IMR-90 (cell line): ENCODE results near the gene KRTAP19-6.

Experiments used
- BHLHE40 ChIP-seq: fragments of 150-350 bp; IDR thresholded peaks from 2 replicates; pipeline ENCODE4 v1.6.1; 2016; ENCODE audit warnings: mild to moderate bottlenecking, low read depth, low read length
- CEBPB ChIP-seq: IDR thresholded peaks from 2 replicates; pipeline ENCODE4 v1.6.1; 2012; ENCODE audit warnings: low read depth, low read length, improper control_type of control experiment
- CHD1 ChIP-seq: IDR thresholded peaks from 2 replicates; pipeline ENCODE4 v1.6.1; 2012; ENCODE audit warnings: low read depth, low read length, improper control_type of control experiment
- FOS ChIP-seq: fragments of 150-350 bp; IDR thresholded peaks from 2 replicates; pipeline ENCODE4 v1.6.1; 2016; ENCODE audit warnings: low read depth, low read length
- MAFK ChIP-seq: IDR thresholded peaks from 2 replicates; pipeline ENCODE4 v1.6.1; 2012; ENCODE audit warnings: low read depth, low read length, improper control_type of control experiment
- MAZ ChIP-seq: IDR thresholded peaks from 2 replicates; pipeline ENCODE4 v1.6.1; 2012; ENCODE audit warnings: low read depth, mild to moderate bottlenecking, low read length, improper control_type of control experiment, moderate library complexity, borderline replicate concordance
- POLR2A ChIP-seq: IDR thresholded peaks from 2 replicates; pipeline ENCODE4 v1.6.1; 2012; ENCODE audit warnings: mild to moderate bottlenecking, low read depth, low read length
- RAD21 ChIP-seq: IDR thresholded peaks from 2 replicates; pipeline ENCODE4 v1.6.1; 2012; ENCODE audit warnings: low read length, improper control_type of control experiment
- RCOR1 ChIP-seq: IDR thresholded peaks from 2 replicates; pipeline ENCODE4 v1.6.1; 2012; ENCODE audit warnings: mild to moderate bottlenecking, low read length, improper control_type of control experiment; ENCODE audit not compliant: insufficient replicate concordance
- RFX5 ChIP-seq: IDR thresholded peaks from 2 replicates; pipeline ENCODE4 v1.8.0; 2012; ENCODE audit warnings: low read depth, mild to moderate bottlenecking, low read length, moderate library complexity
- SMC3 ChIP-seq: fragments of 150-350 bp; IDR thresholded peaks from 2 replicates; pipeline ENCODE4 v1.6.1; 2016; ENCODE audit warnings: low read depth, mild to moderate bottlenecking, antibody characterized with exemption, low read length, moderate library complexity
- TF ChIP-seq, protein P1 (sequence below): conservative IDR thresholded peaks from 2 replicates; pipeline ENCODE4 v1.5.1; 2012; ENCODE audit warnings: mild to moderate bottlenecking, low read depth, low read length, improper control_type of control experiment
- TF ChIP-seq, protein P2 (sequence below): fragments of 150-350 bp; IDR thresholded peaks from 2 replicates; pipeline ENCODE4 v1.6.1; 2017; ENCODE audit warnings: mild to moderate bottlenecking, antibody characterized with exemption, low read length, low read depth
- TF ChIP-seq, protein P3 (sequence below): fragments of 150-350 bp; IDR thresholded peaks from 2 replicates; pipeline ENCODE4 v1.6.1; 2016; ENCODE audit warnings: low read depth, mild to moderate bottlenecking, low read length, moderate library complexity, borderline replicate concordance

DNA sequence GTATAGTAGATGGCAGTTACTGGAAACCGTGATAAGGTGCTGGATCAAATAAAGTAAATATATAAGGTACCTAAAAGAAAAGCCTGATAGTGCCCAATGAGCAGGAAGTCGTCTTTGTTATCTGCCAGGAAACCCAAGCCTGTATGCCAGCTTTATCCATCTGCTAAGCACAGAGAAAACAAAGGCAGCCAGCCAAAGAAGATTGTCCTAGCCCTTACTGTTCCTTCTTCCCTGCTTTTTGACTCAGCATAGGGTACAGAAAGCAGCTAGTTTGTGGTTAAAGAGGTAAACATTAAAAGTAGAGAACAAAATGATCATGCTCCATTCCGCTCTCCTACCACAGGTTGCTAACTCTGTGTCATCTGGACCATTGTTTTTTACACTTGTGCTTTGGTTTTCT, 38.5 kb upstream of the KRTAP19-6 start:
- TF ChIP-seq, protein P1, sequence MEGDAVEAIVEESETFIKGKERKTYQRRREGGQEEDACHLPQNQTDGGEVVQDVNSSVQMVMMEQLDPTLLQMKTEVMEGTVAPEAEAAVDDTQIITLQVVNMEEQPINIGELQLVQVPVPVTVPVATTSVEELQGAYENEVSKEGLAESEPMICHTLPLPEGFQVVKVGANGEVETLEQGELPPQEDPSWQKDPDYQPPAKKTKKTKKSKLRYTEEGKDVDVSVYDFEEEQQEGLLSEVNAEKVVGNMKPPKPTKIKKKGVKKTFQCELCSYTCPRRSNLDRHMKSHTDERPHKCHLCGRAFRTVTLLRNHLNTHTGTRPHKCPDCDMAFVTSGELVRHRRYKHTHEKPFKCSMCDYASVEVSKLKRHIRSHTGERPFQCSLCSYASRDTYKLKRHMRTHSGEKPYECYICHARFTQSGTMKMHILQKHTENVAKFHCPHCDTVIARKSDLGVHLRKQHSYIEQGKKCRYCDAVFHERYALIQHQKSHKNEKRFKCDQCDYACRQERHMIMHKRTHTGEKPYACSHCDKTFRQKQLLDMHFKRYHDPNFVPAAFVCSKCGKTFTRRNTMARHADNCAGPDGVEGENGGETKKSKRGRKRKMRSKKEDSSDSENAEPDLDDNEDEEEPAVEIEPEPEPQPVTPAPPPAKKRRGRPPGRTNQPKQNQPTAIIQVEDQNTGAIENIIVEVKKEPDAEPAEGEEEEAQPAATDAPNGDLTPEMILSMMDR: no peak
- TF ChIP-seq FOS: no peak
- TF ChIP-seq RAD21: no peak
- TF ChIP-seq CHD1: no peak
- TF ChIP-seq BHLHE40: no peak
- TF ChIP-seq CEBPB: no peak
- no peak for TF ChIP-seq POLR2A
- TF ChIP-seq MAFK: no peak
- TF ChIP-seq, protein P2, sequence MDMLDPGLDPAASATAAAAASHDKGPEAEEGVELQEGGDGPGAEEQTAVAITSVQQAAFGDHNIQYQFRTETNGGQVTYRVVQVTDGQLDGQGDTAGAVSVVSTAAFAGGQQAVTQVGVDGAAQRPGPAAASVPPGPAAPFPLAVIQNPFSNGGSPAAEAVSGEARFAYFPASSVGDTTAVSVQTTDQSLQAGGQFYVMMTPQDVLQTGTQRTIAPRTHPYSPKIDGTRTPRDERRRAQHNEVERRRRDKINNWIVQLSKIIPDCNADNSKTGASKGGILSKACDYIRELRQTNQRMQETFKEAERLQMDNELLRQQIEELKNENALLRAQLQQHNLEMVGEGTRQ: no peak
- no peak for TF ChIP-seq MAZ
- TF ChIP-seq RFX5: no peak
- no peak for TF ChIP-seq SMC3
- TF ChIP-seq RCOR1: no peak
- TF ChIP-seq, protein P3, sequence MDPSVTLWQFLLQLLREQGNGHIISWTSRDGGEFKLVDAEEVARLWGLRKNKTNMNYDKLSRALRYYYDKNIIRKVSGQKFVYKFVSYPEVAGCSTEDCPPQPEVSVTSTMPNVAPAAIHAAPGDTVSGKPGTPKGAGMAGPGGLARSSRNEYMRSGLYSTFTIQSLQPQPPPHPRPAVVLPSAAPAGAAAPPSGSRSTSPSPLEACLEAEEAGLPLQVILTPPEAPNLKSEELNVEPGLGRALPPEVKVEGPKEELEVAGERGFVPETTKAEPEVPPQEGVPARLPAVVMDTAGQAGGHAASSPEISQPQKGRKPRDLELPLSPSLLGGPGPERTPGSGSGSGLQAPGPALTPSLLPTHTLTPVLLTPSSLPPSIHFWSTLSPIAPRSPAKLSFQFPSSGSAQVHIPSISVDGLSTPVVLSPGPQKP: no peak
